WTC11 (cell line): ENCODE results near the gene KLHL22. TPM values are rescaled to one million over a fixed set of nuclear protein-coding genes. Genes with fewer than 3 reads are reported as not detected.

Source experiments
- ATAC-seq: fragments of 200-7000 bp; cut with Tn5 transposase; 2 replicates; pipeline ENCODE4 v1.10.0; 2021; ENCODE audit warnings: mild to moderate bottlenecking, moderate library complexity
- CTCF ChIA-PET: fragments of 300-600 bp; sonication (Branson Sonifier 250); formaldehyde crosslinking; loops from one replicate; lab custom pipeline; 2021; ENCODE audit warnings: antibody characterized with exemption; lab: Charles Lee
- POLR2A ChIA-PET: fragments of 350-600 bp; sonication (Branson Sonifier 250); formaldehyde crosslinking; loops from one replicate; lab custom pipeline; 2021; ENCODE audit warnings: antibody characterized with exemption; lab: Charles Lee
- DNase-seq: peaks from one replicate; pipeline ENCODE4 v3.0.0; 2021; ENCODE audit warnings: low spot score
- H3K27ac Mint-ChIP-seq: 2 replicates; pipeline ENCODE4 v1.8.0; 2021; ENCODE audit warnings: mixed read lengths
- H3K27me3 Mint-ChIP-seq: 2 replicates; pipeline ENCODE4 v1.8.0; 2021; ENCODE audit warnings: low read depth, mild to moderate bottlenecking, moderate library complexity, mixed read lengths
- H3K36me3 Mint-ChIP-seq: 2 replicates; pipeline ENCODE4 v1.8.0; 2021; ENCODE audit warnings: mixed read lengths
- H3K4me1 Mint-ChIP-seq: 2 replicates; pipeline ENCODE4 v1.8.0; 2022; ENCODE audit warnings: mixed read lengths
- H3K4me3 Mint-ChIP-seq: 2 replicates; pipeline ENCODE4 v1.8.0; 2021; ENCODE audit warnings: mild to moderate bottlenecking, moderate library complexity, mixed read lengths
- H3K9me3 Mint-ChIP-seq: 2 replicates; pipeline ENCODE4 v1.8.0; 2021; ENCODE audit warnings: mixed read lengths
- ATF1 ChIP-seq: sonication (generic); formaldehyde crosslinking; IDR thresholded peaks from 2 replicates; pipeline ENCODE4 v1.8.1; 2023; ENCODE audit warnings: mild to moderate bottlenecking, moderate library complexity, missing genetic modification reagents
- ELF4 ChIP-seq: sonication (generic); formaldehyde crosslinking; IDR thresholded peaks from 2 replicates; pipeline ENCODE4 v1.8.1; 2022; ENCODE audit warnings: low read depth, mild to moderate bottlenecking, moderate library complexity, missing genetic modification reagents
- FOXP1 ChIP-seq: sonication (generic); formaldehyde crosslinking; IDR thresholded peaks from 2 replicates; pipeline ENCODE4 v1.8.0; 2022; ENCODE audit warnings: missing genetic modification reagents, mild to moderate bottlenecking, moderate library complexity, borderline replicate concordance
- GTF2I ChIP-seq: fragments of 250-450 bp; sonication (Bioruptor Pico); conservative IDR thresholded peaks from 2 replicates; pipeline ENCODE4 v1.4.0; 2021; ENCODE audit warnings: mild to moderate bottlenecking
- MXD4 ChIP-seq: fragments of 250-450 bp; sonication (Bioruptor Pico); IDR thresholded peaks from 2 replicates; pipeline ENCODE4 v1.8.0; 2021; ENCODE audit warnings: mild to moderate bottlenecking, moderate library complexity, borderline replicate concordance
- NFYB ChIP-seq: sonication (generic); formaldehyde crosslinking; conservative IDR thresholded peaks from 2 replicates; pipeline ENCODE4 v1.8.0; 2022; ENCODE audit warnings: low read depth, missing genetic modification reagents
- NR2C2 ChIP-seq: sonication (generic); formaldehyde crosslinking; IDR thresholded peaks from 2 replicates; pipeline ENCODE4 v1.8.0; 2022; ENCODE audit warnings: mild to moderate bottlenecking, missing genetic modification reagents
- OVOL2 ChIP-seq: fragments of 250-450 bp; sonication (Bioruptor Pico); IDR thresholded peaks from 2 replicates; pipeline ENCODE4 v1.9.0; 2021; ENCODE audit warnings: mild to moderate bottlenecking, borderline replicate concordance
- SOX15 ChIP-seq: fragments of 250-450 bp; sonication (Bioruptor Pico); IDR thresholded peaks from 2 replicates; pipeline ENCODE4 v1.9.0; 2021; ENCODE audit warnings: mild to moderate bottlenecking
- ZNF232 ChIP-seq: sonication (generic); formaldehyde crosslinking; IDR thresholded peaks from 2 replicates; pipeline ENCODE4 v1.8.0; 2022; ENCODE audit warnings: mild to moderate bottlenecking, missing genetic modification reagents
- total RNA-seq: library from RNA; stranded (reverse); gene quantifications from 3 replicates; pipeline ENCODE4 v1.2.3, GENCODE V29; 2021
- TF ChIP-seq, protein P1 (sequence below): fragments of 250-450 bp; sonication (Bioruptor Pico); IDR thresholded peaks from 2 replicates; pipeline ENCODE4 v1.9.0; 2021; ENCODE audit warnings: mild to moderate bottlenecking, borderline replicate concordance
- TF ChIP-seq, protein P2 (sequence below): sonication (generic); formaldehyde crosslinking; IDR thresholded peaks from 2 replicates; pipeline ENCODE4 v1.8.1; 2023; ENCODE audit warnings: mild to moderate bottlenecking, missing genetic modification reagents
- TF ChIP-seq, protein P3 (sequence below): fragments of 250-450 bp; sonication (Bioruptor Pico); IDR thresholded peaks from 2 replicates; pipeline ENCODE4 v2.1.2; 2022; ENCODE audit warnings: mild to moderate bottlenecking, moderate library complexity
- TF ChIP-seq, protein P4 (sequence below): fragments of 250-450 bp; sonication (Bioruptor Pico); conservative IDR thresholded peaks from 2 replicates; pipeline ENCODE4 v1.9.0; 2021; ENCODE audit warnings: mild to moderate bottlenecking
- TF ChIP-seq, protein P5 (sequence below): sonication (generic); formaldehyde crosslinking; IDR thresholded peaks from 2 replicates; pipeline ENCODE4 v1.8.1; 2022; ENCODE audit warnings: low read depth, mild to moderate bottlenecking, moderate library complexity, missing genetic modification reagents, borderline replicate concordance
- TF ChIP-seq, protein P6 (sequence below): sonication (generic); formaldehyde crosslinking; IDR thresholded peaks from 2 replicates; pipeline ENCODE4 v1.8.1; 2022; ENCODE audit warnings: mild to moderate bottlenecking, missing genetic modification reagents, moderate library complexity, borderline replicate concordance
- TF ChIP-seq, protein P7 (sequence below): sonication (generic); formaldehyde crosslinking; IDR thresholded peaks from 2 replicates; pipeline ENCODE4 v1.8.1; 2022; ENCODE audit warnings: mild to moderate bottlenecking, moderate library complexity, missing genetic modification reagents

KLHL22 gene
- total RNA-seq, 1 experiment from 2014 or later: 15.7 TPM

DNA sequence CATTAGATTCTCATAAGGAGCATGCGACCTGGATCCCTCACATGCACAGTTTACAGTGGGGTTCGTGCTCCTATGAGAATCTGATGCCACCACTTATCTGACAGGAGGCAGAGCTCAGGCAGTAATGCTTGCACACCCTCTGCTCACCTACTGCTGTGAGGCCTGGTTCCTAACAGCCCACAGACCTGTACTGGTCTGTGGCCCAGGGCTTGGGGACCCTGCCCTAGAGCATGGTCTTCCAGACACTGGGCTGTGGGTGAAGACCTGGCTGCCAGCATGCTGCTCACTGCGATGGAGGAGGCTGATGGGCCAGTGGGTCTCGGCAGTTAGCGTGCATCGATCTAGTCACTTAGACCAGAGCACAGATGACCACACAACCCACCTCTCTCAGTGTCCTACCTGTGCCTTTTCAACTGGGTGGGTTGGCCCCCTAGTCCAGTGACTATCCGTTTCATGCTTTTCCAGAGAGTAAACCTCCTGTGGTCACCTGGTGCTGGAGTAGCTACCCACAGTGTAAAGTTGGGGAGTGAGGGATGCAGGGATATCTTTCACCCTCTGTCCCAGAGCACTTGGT is 32.9 kb upstream of the KLHL22 start:
- peaks cover 21% of the 10 kb centered on the region for H3K36me3 Mint-ChIP-seq
- DNase-seq (no peak), ATAC-seq (no peak)
- H3K4me3 Mint-ChIP-seq: no peak overlapping the region
- peaks cover 6% of the 10 kb centered on the region for H3K9me3 Mint-ChIP-seq
- H3K4me1 Mint-ChIP-seq: peaks cover 44% of the 10 kb centered on the region
- no peak overlapping the region for H3K27ac Mint-ChIP-seq
- ChIA-PET CTCF (no interaction called here), POLR2A (no interaction called here)
- TF ChIP-seq, protein P1, sequence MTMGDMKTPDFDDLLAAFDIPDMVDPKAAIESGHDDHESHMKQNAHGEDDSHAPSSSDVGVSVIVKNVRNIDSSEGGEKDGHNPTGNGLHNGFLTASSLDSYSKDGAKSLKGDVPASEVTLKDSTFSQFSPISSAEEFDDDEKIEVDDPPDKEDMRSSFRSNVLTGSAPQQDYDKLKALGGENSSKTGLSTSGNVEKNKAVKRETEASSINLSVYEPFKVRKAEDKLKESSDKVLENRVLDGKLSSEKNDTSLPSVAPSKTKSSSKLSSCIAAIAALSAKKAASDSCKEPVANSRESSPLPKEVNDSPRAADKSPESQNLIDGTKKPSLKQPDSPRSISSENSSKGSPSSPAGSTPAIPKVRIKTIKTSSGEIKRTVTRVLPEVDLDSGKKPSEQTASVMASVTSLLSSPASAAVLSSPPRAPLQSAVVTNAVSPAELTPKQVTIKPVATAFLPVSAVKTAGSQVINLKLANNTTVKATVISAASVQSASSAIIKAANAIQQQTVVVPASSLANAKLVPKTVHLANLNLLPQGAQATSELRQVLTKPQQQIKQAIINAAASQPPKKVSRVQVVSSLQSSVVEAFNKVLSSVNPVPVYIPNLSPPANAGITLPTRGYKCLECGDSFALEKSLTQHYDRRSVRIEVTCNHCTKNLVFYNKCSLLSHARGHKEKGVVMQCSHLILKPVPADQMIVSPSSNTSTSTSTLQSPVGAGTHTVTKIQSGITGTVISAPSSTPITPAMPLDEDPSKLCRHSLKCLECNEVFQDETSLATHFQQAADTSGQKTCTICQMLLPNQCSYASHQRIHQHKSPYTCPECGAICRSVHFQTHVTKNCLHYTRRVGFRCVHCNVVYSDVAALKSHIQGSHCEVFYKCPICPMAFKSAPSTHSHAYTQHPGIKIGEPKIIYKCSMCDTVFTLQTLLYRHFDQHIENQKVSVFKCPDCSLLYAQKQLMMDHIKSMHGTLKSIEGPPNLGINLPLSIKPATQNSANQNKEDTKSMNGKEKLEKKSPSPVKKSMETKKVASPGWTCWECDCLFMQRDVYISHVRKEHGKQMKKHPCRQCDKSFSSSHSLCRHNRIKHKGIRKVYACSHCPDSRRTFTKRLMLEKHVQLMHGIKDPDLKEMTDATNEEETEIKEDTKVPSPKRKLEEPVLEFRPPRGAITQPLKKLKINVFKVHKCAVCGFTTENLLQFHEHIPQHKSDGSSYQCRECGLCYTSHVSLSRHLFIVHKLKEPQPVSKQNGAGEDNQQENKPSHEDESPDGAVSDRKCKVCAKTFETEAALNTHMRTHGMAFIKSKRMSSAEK: no peak
- TF ChIP-seq NR2C2 (CRISPR knock-in tag) (no peak), ELF4 (CRISPR knock-in tag) (no peak), FOXP1 (no peak), ATF1 (CRISPR knock-in tag) (no peak)
- TF ChIP-seq, protein P2, sequence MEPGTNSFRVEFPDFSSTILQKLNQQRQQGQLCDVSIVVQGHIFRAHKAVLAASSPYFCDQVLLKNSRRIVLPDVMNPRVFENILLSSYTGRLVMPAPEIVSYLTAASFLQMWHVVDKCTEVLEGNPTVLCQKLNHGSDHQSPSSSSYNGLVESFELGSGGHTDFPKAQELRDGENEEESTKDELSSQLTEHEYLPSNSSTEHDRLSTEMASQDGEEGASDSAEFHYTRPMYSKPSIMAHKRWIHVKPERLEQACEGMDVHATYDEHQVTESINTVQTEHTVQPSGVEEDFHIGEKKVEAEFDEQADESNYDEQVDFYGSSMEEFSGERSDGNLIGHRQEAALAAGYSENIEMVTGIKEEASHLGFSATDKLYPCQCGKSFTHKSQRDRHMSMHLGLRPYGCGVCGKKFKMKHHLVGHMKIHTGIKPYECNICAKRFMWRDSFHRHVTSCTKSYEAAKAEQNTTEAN (CRISPR knock-in tag): no peak
- TF ChIP-seq, protein P3, sequence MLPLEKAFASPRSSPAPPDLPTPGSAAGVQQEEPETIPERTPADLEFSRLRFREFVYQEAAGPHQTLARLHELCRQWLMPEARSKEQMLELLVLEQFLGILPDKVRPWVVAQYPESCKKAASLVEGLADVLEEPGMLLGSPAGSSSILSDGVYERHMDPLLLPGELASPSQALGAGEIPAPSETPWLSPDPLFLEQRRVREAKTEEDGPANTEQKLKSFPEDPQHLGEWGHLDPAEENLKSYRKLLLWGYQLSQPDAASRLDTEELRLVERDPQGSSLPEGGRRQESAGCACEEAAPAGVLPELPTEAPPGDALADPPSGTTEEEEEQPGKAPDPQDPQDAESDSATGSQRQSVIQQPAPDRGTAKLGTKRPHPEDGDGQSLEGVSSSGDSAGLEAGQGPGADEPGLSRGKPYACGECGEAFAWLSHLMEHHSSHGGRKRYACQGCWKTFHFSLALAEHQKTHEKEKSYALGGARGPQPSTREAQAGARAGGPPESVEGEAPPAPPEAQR (CRISPR knock-in tag): no peak
- TF ChIP-seq, protein P4, sequence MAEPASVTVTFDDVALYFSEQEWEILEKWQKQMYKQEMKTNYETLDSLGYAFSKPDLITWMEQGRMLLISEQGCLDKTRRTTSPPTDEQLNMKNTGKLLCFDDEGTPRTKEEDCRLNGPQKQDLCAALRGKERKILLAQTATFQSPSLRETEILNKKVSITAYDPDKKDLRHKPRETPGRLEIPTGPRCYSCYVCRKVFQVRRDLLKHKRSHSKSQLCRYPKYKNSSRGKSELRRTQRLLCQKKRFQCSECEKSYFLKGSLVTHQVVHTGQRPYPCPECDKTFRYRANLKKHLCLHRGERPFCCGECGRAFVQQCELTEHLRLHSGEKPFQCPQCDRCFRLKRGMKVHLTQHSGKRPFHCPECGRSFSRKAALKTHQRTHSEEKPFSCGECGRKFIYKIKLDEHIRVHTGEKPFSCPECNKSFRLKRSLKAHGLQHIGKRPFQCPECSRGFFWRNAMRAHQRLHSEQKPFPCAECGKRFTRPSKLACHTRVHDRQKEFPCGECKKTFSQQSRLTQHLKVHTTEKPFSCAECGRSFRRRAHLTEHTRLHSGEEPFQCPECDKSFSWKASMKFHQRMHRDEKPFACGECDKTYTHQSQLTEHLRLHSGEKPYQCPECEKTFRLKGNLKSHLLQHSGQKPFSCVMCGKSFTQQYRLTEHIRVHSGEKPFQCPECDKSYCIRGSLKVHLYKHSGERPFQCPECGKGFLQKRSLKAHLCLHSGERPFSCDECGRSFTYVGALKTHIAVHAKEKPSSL: no peak
- TF ChIP-seq, protein P5, sequence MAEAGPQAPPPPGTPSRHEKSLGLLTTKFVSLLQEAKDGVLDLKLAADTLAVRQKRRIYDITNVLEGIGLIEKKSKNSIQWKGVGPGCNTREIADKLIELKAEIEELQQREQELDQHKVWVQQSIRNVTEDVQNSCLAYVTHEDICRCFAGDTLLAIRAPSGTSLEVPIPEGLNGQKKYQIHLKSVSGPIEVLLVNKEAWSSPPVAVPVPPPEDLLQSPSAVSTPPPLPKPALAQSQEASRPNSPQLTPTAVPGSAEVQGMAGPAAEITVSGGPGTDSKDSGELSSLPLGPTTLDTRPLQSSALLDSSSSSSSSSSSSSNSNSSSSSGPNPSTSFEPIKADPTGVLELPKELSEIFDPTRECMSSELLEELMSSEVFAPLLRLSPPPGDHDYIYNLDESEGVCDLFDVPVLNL (CRISPR knock-in tag): no peak
- TF ChIP-seq, protein P6, sequence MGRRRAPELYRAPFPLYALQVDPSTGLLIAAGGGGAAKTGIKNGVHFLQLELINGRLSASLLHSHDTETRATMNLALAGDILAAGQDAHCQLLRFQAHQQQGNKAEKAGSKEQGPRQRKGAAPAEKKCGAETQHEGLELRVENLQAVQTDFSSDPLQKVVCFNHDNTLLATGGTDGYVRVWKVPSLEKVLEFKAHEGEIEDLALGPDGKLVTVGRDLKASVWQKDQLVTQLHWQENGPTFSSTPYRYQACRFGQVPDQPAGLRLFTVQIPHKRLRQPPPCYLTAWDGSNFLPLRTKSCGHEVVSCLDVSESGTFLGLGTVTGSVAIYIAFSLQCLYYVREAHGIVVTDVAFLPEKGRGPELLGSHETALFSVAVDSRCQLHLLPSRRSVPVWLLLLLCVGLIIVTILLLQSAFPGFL (CRISPR knock-in tag): no peak
- no peaks in the 10 kb centered on the region; the same call in 1 of the 2 replicates for H3K27me3 Mint-ChIP-seq

DNA sequence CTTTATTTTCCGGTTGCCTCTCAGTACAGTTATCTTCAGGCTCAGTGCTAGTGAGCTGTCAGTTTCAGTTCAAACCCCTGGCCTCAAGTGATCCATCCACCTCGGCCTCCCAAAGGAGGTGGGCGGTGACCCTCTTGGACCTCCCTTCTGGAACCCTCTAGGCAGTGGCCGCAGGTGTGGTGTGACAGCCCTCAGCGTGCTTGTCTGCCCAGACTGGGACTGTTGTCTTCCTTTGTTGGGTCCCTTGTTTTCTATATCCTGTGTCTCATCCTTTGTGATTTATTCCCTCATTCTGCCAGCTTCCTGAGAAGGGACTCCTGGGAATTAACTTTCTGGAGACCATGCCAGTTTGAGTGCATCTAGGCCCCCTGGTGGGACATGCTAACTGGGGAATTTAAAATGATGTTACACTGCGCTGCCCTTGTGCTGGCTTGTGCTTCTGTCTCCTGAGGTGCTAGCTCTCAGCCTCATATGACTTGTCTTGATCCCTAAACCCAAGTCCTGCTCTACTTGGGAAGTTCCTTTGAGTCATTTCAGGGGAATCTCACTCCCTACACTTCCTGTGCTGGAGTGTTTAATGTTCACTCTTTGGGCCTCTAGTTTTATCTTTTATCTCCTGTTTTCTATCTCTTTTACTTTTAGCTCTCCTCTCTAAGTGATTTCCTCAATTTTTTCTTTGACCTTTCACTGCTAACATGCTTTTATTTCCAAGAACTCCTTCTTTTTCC is 31.2 kb upstream of the KLHL22 start:
- no peak overlapping the region for H3K4me3 Mint-ChIP-seq
- H3K4me1 Mint-ChIP-seq: peaks cover 47% of the 10 kb centered on the region
- H3K36me3 Mint-ChIP-seq: peaks cover 21% of the 10 kb centered on the region
- ATAC-seq: no peak
- H3K27ac Mint-ChIP-seq: peak overlapping the region; percentile 90
- no peak for DNase-seq
- peaks cover 6% of the 10 kb centered on the region for H3K9me3 Mint-ChIP-seq
- ChIA-PET CTCF (interaction anchor here (2.9 kb wide), 1 partner anchor 44 kb away, joined by 8 read pairs; no protein-coding TSS in a partner anchor), POLR2A (no interaction called here)
- no peaks in the 10 kb centered on the region; the same call in 1 of the 2 replicates for H3K27me3 Mint-ChIP-seq
- TF ChIP-seq NFYB (no peak), GTF2I (no peak), MXD4 (CRISPR knock-in tag) (no peak), OVOL2 (CRISPR knock-in tag) (no peak), SOX15 (no peak), ZNF232 (CRISPR knock-in tag) (no peak)
- TF ChIP-seq, protein P7, sequence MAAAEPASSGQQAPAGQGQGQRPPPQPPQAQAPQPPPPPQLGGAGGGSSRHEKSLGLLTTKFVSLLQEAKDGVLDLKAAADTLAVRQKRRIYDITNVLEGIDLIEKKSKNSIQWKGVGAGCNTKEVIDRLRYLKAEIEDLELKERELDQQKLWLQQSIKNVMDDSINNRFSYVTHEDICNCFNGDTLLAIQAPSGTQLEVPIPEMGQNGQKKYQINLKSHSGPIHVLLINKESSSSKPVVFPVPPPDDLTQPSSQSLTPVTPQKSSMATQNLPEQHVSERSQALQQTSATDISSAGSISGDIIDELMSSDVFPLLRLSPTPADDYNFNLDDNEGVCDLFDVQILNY (CRISPR knock-in tag): no peak
- TF ChIP-seq, protein P5 (CRISPR knock-in tag): no peak
